DLD1 (cell line): Measurements from ENCODE around the gene TCL1A.
"Not testable (repeated sequence)": the region's sequence is repeated elsewhere in the genome, so short reads cannot be mapped to it uniquely, and the experiment has no call there.

ENCODE experiments used
- in situ Hi-C: cut with HindIII; loops from 2 replicates; pipeline ENCODE4 v1.10.0; 2017; ENCODE audit warnings: low sequenced_read_pairs

The TCL1A gene

DNA sequence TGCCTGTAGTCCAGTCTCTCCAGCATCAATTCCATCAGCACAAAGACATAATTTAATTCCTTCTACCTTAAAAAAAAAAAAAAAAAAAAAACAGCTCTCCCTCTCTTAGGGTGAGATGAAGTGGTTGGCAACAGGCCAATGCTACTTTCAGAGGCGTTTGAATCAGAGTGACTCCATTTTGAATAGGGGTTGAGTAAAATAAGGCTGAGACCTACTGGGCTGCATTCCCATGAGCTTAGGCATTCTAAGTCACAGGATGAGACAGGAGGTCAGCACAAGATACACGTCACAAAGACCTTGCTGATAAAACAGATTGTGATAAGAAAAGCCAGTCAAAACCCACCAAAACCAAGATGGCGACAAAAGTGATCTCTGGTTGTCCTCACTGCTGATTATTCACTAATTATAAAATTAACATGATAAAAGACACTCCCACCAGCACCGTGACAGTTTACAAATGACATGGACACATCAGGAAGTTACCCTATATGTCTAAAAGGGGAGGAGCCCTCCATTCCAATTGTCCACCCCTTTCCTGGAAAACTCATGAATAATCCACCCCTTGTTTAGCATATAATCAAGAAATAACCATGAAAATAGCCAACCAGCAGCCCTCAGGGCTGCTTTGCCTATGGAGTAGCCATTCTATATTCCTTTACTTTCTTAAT, 34.6 kb downstream of the TCL1A start:
- in situ Hi-C loops: loop anchor here (10.0 kb wide), 1 partner anchor 54 kb away; no protein-coding TSS in a partner anchor

DNA sequence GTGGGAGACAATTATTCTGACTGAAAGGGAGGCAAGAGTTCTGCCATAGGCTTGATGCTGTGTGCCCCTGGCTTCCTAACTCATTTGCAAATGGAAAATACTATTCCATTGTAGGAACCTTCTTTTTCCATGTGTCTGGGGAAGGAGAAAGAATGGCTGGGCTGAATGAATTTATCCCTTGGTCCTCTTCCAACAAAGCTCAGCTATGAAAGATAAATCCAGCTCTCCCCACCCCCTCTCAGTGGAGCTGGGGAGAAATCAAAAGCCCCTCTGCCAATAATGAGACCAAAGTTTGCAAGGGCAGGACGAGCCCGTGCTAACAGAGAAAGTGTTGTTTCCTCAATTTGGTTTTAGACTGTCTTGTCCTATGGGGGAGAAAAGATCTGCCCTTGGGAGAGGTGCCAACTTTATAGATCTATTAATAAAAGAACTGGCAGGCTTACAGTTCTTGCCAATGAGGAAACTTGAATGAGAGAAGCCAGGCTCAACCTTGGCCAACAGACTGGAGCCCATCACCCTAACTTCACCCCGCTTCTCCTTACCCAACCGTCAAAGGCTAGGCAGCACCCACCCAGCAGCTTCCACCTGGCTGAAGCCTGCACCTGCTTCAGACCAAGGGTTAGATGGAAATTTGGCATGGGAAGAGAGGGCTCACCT, 36.6 kb downstream of the TCL1A start:
- in situ Hi-C loops: loop anchor here (10.0 kb wide), 1 partner anchor 53 kb away; no protein-coding TSS in a partner anchor

DNA sequence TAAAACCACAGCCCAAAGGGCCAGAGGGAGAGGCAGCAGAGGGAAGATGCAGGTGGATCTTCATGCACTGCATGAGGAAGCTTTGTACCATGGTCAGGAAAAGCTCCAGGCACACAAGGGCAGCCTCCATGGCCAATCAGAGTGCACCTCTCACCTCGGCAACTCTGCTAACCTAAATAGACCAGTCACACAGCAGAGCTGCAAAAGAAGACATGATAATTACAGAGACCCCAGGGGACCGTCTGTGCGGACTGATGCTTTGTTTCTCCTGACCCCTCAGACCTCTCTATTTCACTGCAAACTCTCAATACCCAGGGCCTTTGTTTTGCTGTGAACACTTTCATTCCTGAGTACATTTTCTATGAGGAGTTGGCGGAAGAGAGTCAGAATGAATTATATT, 38.4 kb downstream of the TCL1A start:
- in situ Hi-C loops: loop anchor here (10.0 kb wide), 1 partner anchor 51 kb away; no protein-coding TSS in a partner anchor

DNA sequence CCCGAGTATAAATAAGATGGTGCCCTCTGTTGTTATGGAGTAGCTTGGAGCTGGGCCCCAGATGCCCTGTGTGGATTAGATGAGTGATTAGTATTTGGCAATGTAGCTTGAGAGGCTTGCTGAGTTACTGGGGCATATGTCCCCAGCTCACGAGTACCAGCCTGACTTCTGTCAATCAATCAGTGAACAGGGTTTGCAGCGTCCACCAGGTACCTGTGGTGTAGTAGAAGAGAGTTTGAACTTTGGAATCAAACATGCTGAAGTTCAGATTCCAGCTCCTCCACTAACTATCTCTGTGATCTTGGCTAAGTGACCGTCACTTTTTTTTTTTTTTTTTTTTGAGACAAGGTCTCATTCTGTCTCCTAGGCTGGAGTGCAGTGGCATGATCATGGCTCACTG, 39.3 kb downstream of the TCL1A start:
- in situ Hi-C loops: loop anchor here (10.0 kb wide), 1 partner anchor 50 kb away; no protein-coding TSS in a partner anchor

DNA sequence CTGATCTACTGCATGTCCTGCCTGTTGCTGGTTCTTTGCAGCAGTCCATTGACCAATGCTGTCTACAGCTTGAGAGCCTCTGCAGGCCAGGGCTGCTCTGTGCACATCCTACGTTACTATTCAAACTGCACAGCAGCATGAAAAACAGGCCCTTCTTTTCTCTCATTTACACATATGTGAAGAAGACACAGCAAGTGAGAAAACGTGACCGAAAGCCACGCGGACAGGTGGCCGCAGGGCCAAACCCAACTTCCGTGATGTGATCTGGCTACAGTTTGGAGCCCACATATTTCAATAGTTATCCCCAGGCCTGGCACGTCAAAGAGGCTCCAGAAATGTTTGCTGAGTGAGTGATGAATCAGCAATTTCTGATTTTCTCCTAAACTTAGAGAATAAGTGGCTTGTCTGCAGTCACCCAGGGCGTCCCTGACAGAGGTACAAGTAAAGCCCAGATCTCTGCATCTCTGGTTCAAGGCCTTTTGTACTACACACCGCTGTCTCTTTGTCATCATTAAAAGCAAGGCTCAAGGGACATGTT, 45.6 kb downstream of the TCL1A start:
- in situ Hi-C loops: no loop called here

DNA sequence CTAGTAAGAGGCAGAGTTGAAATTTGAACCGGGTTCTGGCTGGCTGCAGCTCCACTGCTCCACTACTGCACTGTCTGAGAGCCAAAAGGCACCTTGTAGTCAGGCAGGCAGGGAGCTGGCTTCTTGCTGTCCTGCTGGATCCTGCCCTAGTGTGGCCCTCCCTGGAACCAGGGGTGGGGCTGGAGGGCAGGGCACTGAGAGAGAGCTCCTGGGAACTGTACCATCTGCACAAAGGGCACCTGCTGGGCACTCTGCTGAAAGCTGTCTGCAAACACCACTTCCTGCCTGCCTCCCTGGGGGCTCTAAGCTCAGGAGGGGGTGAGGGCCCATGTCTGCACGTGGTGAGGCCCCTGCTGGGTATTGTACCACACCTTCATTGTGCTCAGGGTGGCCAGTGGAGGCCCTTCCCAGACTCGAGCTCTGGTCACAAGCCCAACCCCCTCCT, 46.7 kb downstream of the TCL1A start:
- in situ Hi-C loops: no loop called here

DNA sequence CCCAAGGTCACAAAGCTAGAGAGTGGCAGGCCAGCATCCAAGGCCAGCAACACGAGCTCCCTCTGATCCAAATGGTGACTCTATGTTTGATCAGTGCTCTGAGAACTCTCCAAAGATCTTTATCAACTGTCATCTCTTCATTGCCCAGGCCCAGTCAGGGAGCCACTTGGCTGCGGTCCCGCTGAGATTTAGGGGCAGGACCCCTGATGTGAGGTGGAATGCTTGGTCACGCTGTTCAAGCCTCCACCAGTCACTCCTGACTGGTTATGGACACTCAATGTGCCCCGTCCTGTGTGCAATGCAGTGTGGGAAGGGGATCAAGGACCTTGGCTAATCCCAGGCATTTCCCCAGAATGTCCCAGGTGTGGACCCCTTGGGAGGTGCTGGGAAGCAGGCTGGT, 47.5 kb downstream of the TCL1A start:
- in situ Hi-C loops: no loop called here

DNA sequence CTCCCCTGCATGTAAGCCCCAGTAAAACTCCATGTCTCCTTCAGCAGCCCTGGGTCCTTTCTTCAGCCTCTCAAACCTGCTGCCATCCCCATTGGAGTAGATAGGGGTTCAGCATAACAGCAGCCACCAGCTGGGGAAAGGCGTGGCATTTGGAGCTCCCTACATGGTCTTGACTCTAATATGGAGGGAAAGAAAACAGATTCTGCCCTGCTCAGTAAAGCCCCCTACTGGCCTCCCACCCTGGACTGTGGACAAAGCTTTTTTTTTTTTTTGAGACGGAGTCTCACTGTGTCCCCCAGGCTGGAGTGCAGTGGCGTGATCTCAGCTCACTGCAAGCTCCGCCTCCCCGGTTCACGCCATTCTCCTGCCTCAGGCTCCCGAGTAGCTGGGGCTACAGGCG, 48.4 kb downstream of the TCL1A start:
- in situ Hi-C loops: not testable (repeated sequence)

DNA sequence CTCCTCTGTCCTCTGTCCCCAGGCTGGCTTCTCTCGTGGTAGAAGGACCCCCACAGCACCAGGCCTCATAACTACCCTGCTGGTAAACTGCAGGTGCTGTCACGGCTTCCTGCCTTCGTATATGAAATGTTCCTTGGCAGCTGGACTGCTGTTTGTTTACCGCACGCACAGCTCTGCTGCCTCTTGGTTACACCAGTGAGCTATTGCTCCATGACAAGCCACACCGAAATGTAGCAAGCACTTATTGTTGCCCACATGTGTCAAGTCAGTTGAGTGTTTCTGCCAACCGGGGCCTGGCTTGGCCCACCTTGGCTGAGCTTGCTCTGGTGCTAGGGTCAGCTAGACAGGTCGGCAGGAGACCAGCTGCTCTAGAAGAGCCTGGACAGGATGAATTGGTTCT, 49.4 kb downstream of the TCL1A start:
- in situ Hi-C loops: no loop called here

DNA sequence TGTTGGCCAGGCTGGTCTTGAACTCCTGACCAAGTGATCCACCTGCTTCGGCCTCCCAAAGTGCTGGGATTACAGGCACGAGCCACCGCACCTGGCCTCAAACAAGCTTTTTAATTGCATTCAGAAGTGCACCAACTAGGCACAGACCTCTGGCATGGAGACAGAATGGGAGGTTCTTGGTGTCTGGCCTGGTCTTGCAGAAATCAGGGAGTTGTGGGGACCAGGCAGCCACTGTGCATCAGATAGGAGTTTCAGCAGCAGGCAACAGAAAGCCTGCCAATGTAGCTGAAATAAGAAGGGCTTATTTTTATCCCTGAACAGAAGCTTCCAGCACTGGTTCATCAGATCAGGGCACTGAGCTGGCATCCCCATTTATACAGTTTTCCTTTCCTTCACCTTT, 49.9 kb downstream of the TCL1A start:
- in situ Hi-C loops: no loop called here

DNA sequence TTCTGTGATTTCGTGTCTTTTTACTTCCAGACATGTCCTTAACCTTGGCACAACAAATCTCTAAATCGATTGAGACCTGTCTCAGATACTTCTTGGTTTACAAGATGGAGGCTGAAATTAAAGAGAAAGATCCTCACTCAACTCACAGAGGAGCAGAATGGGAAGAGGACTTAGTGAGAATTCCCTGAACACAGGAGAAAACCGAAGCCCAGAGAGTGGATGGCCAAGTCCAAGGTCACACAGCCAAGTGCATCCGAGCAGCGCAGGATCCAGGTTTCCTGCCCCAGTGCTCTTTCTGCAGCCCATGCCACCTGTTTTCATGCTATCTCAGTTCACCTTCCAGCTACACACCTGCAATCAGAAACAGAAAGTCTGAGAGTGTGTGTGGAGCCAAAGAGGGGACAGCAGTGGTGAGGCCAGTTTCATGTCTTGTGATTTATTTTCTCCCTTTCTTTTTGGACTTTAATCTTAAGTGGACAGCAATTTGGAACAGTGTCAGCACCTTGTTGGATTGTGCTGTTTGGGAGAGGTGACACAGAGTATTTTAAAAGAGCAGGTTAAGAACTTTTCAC, 50.6 kb downstream of the TCL1A start:
- in situ Hi-C loops: no loop called here

DNA sequence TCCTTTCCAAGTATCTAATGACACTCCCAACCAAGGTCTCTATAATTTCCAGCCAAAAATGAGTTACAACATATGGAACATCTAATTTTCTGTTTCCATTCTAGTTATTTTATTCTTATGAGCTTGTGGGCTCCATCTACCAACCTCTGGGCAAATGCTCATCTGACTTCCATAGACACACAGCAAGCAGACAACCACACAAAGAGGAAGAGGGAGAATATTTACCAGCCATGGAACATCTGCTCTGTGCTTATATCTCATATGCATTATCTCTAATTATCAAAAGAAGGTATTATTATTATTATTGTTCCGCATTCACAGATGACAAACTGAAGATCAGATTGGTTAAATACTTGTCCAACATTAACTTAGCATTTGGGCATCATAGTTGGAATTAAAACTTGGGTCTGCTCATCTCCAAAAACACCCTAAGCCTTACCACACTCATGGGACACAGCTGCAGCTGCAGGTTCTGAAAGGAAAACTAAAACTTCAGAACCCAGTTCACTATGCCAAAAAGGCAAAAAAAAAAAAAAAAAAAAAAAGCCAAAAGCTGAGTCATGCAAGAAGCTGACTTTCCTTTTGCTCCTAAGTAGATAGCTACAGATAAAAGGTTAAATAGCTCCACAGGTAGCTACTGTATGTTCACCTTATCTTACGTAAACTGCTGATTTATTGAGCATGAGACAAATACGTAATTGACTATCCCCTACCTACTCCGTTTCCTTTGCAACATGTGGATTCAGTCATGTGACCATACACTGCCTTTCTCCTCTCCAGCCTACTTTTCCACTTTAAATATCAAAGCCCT, 51.3 kb downstream of the TCL1A start:
- in situ Hi-C loops: no loop called here

DNA sequence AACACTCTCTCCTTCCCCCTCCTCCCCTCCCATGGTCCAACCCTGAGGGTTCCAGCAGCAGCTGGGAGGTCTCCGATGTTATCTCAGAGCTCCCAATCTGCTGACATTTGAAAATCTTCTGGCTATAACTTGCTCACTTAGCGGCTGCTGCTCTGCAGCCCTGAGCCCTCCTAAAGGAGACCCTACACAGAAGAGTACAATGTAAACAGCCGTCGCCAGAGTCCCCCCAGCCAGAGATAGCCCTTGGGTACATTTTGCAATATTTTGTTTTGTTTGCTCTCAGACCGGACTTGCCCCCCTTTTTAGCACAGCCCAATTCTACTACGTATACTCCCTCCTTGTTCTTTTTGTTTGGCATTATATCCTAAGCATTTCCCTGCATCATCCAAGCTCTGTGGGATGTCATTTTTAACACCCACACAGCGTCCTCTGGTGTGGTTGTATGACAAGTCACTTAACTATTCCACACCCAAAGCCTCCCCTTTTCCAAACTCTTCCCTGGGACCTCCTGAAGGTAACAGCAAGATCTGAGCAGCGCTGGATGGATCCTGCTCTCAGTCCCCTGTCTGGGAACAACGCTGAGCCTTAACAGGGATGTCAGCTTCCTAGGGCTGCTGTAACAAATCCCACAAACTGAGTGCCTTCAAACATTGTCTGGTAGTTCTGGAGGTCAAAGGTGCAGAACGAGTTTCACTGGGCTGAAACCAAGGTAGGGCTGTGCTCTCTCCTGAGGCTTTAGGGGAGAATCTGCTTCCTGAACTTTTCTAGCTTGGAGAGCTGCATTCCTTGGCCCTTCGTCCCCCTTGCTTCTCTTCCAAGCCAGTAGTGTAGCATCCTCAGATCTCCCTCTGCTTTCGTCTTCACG, 53.0 kb downstream of the TCL1A start:
- in situ Hi-C loops: no loop called here

DNA sequence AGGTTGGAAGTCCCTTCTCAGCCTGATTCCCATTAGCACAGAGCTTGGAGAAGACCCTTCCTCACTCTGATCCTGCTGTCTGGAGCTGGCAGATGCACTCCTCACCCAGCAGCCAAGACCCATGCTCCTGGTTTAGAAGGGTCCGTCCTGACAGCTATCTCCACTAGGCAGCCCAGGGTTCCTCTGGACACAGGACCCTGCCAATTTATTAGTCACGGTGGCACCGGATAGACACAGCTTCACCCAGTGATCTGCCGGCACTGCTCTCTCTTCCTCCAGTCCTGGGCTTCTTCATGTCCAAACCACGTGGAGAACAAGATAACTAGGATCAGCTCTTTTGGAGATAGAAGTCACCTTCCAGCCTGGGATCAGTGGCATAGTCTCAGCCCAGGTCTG, 53.9 kb downstream of the TCL1A start:
- in situ Hi-C loops: no loop called here
